Upper lobe of left lung (tissue), 6 donors: ENCODE data around the gene RDH5. TPM values are rescaled to one million over a fixed set of nuclear protein-coding genes. Genes with fewer than 3 reads are reported as not detected.

Experiments
- ATAC-seq, 2 donors: fragments of 200-7000 bp; cut with Tn5 transposase; one replicate each; pipeline ENCODE4 v1.9.1; 2022; ENCODE audit warnings: mild to moderate bottlenecking in 2 of 2, moderate library complexity in 2 of 2; ENCODE audit not compliant: low FRiP score in 2 of 2
- DNase-seq, 2 donors: peaks; one replicate each; pipeline ENCODE4 v3.0.0-alpha.2; 2019 to 2020
- H3K27ac ChIP-seq, 4 donors: fragments of 200-600 bp; sonication (generic); one replicate each; pipeline ENCODE4 v1.5.1; 2016 to 2019
- H3K27me3 ChIP-seq, 4 donors: fragments of 200-600 bp; sonication (generic); one replicate each; pipeline ENCODE4 v1.5.1; 2017 to 2019
- H3K36me3 ChIP-seq, 4 donors: fragments of 200-600 bp; sonication (generic); one replicate each; pipeline ENCODE4 v1.5.1; 2016 to 2019
- H3K4me1 ChIP-seq, 4 donors: fragments of 200-600 bp; sonication (generic); one replicate each; pipeline ENCODE4 v1.5.1; 2018 to 2019
- H3K4me3 ChIP-seq, 4 donors: fragments of 200-600 bp; sonication (generic); one replicate each; pipeline ENCODE4 v1.5.1; 2017 to 2019; ENCODE audit warnings: mild to moderate bottlenecking in 2 of 4, moderate library complexity in 1 of 4
- H3K9me3 ChIP-seq, 4 donors: fragments of 200-600 bp; sonication (generic); one replicate each; pipeline ENCODE4 v1.5.1; 2018 to 2019
- CTCF ChIP-seq, 6 experiments: fragments of 450-650 bp in 4 of 6; fragments of 200-600 bp in 2 of 6; sonication (generic) in 2 of 6; IDR thresholded peaks; one replicate each; pipeline ENCODE4 v1.5.1; 2016 to 2019; ENCODE audit warnings: antibody characterized with exemption in 6 of 6
- EP300 ChIP-seq, 4 donors: sonication (generic); formaldehyde crosslinking; IDR thresholded peaks; one replicate each; pipeline ENCODE4 v1.5.1; 2017; ENCODE audit warnings: antibody characterized with exemption in 4 of 4, control low read depth in 2 of 4
- POLR2A ChIP-seq, 4 donors: fragments of 450-650 bp; IDR thresholded peaks; one replicate each; pipeline ENCODE4 v1.5.1; 2016 to 2017; ENCODE audit warnings: antibody characterized with exemption in 4 of 4, mild to moderate bottlenecking in 2 of 4
- POLR2AphosphoS5 ChIP-seq, 2 donors: sonication (generic); formaldehyde crosslinking; IDR thresholded peaks; one replicate each; pipeline ENCODE4 v1.5.1; 2017; ENCODE audit warnings: antibody characterized with exemption in 2 of 2
- WGBS, 2 donors: methylation state at CpG; one replicate each; pipeline ENCODE4 v1.1.5; 2017 to 2018; 5-methylcytosine and 5-hydroxymethylcytosine counted together
- total RNA-seq, 6 donors: library from RNA; depleted of rRNA in 4 of 6; stranded (reverse); fragments of >200 nt in 4 of 6; gene quantifications; one replicate each; pipeline versions ENCODE4 v1.1.0 to v1.2.1, GENCODE V29; 2016 to 2021
- donor health status: DM: no; HTN: no; CAD: no; lungs with moderate emphysema.
- donor health status: DM: no; HTN: yes; CAD: no; lungs with severe emphysema.

The RDH5 gene
- total RNA-seq, 6 donors from 2014 or later, result 3.8 to 37.7 (median 5.6) TPM

GRCh38 chr12:55718624-55719275 is 1.4 kb upstream of the RDH5 start:
- H3K27ac ChIP-seq, result peak overlapping the region in 3 of 4 donors; percentile 44 to 97 (median 93)
- TF ChIP-seq POLR2AphosphoS5 (IDR thresholded peaks at IDR 0.05) (no peak), CTCF (IDR thresholded peaks at IDR 0.05) (no peak)
- no peak for DNase-seq
- H3K27me3 ChIP-seq, result no peaks in the 10 kb centered on the region
- peaks cover 0 to 16% (median 8%) of the 10 kb centered on the region in 4 donors for H3K36me3 ChIP-seq
- H3K4me1 ChIP-seq, result peaks cover 36 to 67% (median 42%) of the 10 kb centered on the region in 4 donors
- 69 to 84% methylated on average over 3 to 4 of the region's 4 CpGs for WGBS, 2 donors
- H3K4me3 ChIP-seq, result no peak overlapping the region
- no peak for ATAC-seq
- no peaks in the 10 kb centered on the region for H3K9me3 ChIP-seq

- peak overlapping the region in 2 of 4 donors; percentile 30 to 97 for H3K27ac ChIP-seq
- WGBS, 2 donors, result 85 to 91% methylated on average over 7 of the region's 7 CpGs
- peaks cover 5 to 23% (median 14%) of the 10 kb centered on the region in 4 donors for H3K36me3 ChIP-seq
- no peak for ATAC-seq
- H3K27me3 ChIP-seq, result no peaks in the 10 kb centered on the region
- peaks cover 36 to 73% (median 43%) of the 10 kb centered on the region in 4 donors for H3K4me1 ChIP-seq
- no peaks in the 10 kb centered on the region for H3K9me3 ChIP-seq
- no peak overlapping the region for H3K4me3 ChIP-seq
- DNase-seq, result no peak
- TF ChIP-seq POLR2A (IDR thresholded peaks at IDR 0.05) (no peak), EP300 (IDR thresholded peaks at IDR 0.05) (no peak), POLR2AphosphoS5 (IDR thresholded peaks at IDR 0.05) (no peak), CTCF (IDR thresholded peaks at IDR 0.05) (no peak)
Measured at GRCh38 chr12:55719371-55719770, 822 bp upstream of the RDH5 start.

- TF ChIP-seq CTCF (IDR thresholded peaks at IDR 0.05), result peak in 5 of 6 experiments; percentile 46 to 59 (median 51)
- no peak for TF ChIP-seq POLR2A (IDR thresholded peaks at IDR 0.05)
- peak in 1 of 2 donors; percentile 35 for TF ChIP-seq POLR2AphosphoS5 (IDR thresholded peaks at IDR 0.05)
- ATAC-seq (peak; percentile 54 to 70), DNase-seq (peak; percentile 79 to 86)
- Histone ChIP-seq H3K36me3 (peaks cover 10 to 39% (median 29%) of the 10 kb centered on the region in 4 donors), H3K4me1 (peaks cover 30 to 77% (median 38%) of the 10 kb centered on the region in 4 donors), H3K27ac (peak overlapping the region; percentile 7 to 66 (median 42)), H3K9me3 (no peaks in the 10 kb centered on the region), H3K4me3 (no peak overlapping the region), H3K27me3 (no peaks in the 10 kb centered on the region)
- 30 to 55% methylated on average over 5 to 9 of the region's 9 CpGs for WGBS, 2 donors
Measured at GRCh38 chr12:55720894-55721444, 776 bp downstream of the RDH5 start.

GRCh38 chr12:55721601-55722213 is 1.5 kb downstream of the RDH5 start:
- Histone ChIP-seq H3K9me3 (no peaks in the 10 kb centered on the region), H3K36me3 (peaks cover 10 to 46% (median 36%) of the 10 kb centered on the region in 4 donors), H3K27ac (peak overlapping the region; percentile 7 to 66 (median 42)), H3K4me1 (peaks cover 31 to 80% (median 37%) of the 10 kb centered on the region in 4 donors), H3K4me3 (no peak overlapping the region), H3K27me3 (no peaks in the 10 kb centered on the region)
- DNase-seq (no peak), ATAC-seq (no peak)
- TF ChIP-seq EP300 (IDR thresholded peaks at IDR 0.05) (no peak), POLR2AphosphoS5 (IDR thresholded peaks at IDR 0.05) (no peak), POLR2A (IDR thresholded peaks at IDR 0.05) (no peak), CTCF (IDR thresholded peaks at IDR 0.05) (no peak)
- WGBS, 2 donors, result 80 to 82% methylated on average over 9 to 13 of the region's 14 CpGs
